Breast epithelium (tissue), 4 donors: ENCODE results near the gene ADARB1. TPM values are rescaled to one million over a fixed set of nuclear protein-coding genes. Genes with fewer than 3 reads are reported as not detected.

Experiments
- DNase-seq, 2 donors: peaks; one replicate each; pipeline ENCODE4 v3.0.0-alpha.2; 2019; ENCODE audit warnings: low spot score in 2 of 2
- H3K27ac ChIP-seq, 2 donors: fragments of 200-600 bp; sonication (generic) in 1 of 2; one replicate each; pipeline ENCODE4 v1.5.1; 2016 to 2019; ENCODE audit warnings: mild to moderate bottlenecking in 1 of 2
- H3K27me3 ChIP-seq, 2 donors: fragments of 200-600 bp; sonication (generic) in 1 of 2; one replicate each; pipeline versions ENCODE4 v1.5.1 to v1.6.0; 2017 to 2019; ENCODE audit warnings: control low read depth in 1 of 2, mild to moderate bottlenecking in 1 of 2
- H3K36me3 ChIP-seq: fragments of 200-600 bp; one replicate; pipeline ENCODE4 v1.5.1; 2019
- H3K4me1 ChIP-seq, 2 donors: fragments of 200-600 bp; sonication (generic); one replicate each; pipeline ENCODE4 v1.5.1; 2016 to 2019; ENCODE audit warnings: control low read depth in 1 of 2
- H3K4me3 ChIP-seq, 3 donors: fragments of 200-600 bp; sonication (generic); 1 replicate in 2 of 3; 2 replicates in 1 of 3; pipeline ENCODE4 v1.5.1; 2016 to 2019; ENCODE audit warnings: mild to moderate bottlenecking in 3 of 3, moderate library complexity in 2 of 3
- H3K9me3 ChIP-seq, 2 donors: fragments of 200-600 bp; sonication (generic) in 1 of 2; one replicate each; pipeline ENCODE4 v1.5.1; 2016 to 2019; ENCODE audit warnings: control low read depth in 1 of 2
- CTCF ChIP-seq, 3 donors: fragments of 450-650 bp; IDR thresholded peaks; one replicate each; pipeline ENCODE4 v1.5.1; 2016 to 2017; ENCODE audit warnings: antibody characterized with exemption in 3 of 3, mild to moderate bottlenecking in 3 of 3, moderate library complexity in 3 of 3
- POLR2A ChIP-seq: fragments of 450-650 bp; IDR thresholded peaks from one replicate; pipeline ENCODE4 v1.6.1; 2016; ENCODE audit warnings: antibody characterized with exemption, mild to moderate bottlenecking, moderate library complexity
- POLR2AphosphoS5 ChIP-seq, 3 donors: sonication (generic); formaldehyde crosslinking; IDR thresholded peaks; one replicate each; pipeline ENCODE4 v1.6.1; 2017; ENCODE audit warnings: antibody characterized with exemption in 3 of 3
- intact Hi-C: fragments of 100-400 bp; cut with DNase I; formaldehyde crosslinking; loops from one replicate; pipeline ENCODE4 v1.15.1; 2023; ENCODE audit warnings: low total_unique reads
- total RNA-seq, 3 donors: library from RNA; depleted of rRNA; stranded (reverse); fragments of >200 nt; gene quantifications; one replicate each; pipeline ENCODE4 v1.1.0, GENCODE V29; 2016

ADARB1 gene
- total RNA-seq, 3 donors from 2014 or later, result 19.9 to 21.3 (median 20.0) TPM

- no peak overlapping the region for H3K27ac ChIP-seq
- H3K9me3 ChIP-seq, result no peaks in the 10 kb centered on the region
- DNase-seq, result peak; percentile 11 to 43
- no peaks in the 10 kb centered on the region for H3K4me1 ChIP-seq
- H3K4me3 ChIP-seq, result no peak overlapping the region
- intact Hi-C loops, result loop anchor here (2.0 kb wide), 1 partner anchor 45 kb away; no protein-coding TSS in a partner anchor
- TF ChIP-seq POLR2AphosphoS5 (IDR thresholded peaks at IDR 0.05) (no peak), CTCF (IDR thresholded peaks at IDR 0.05) (no peak), POLR2A (no peak)
- peaks cover 12% of the 10 kb centered on the region for H3K36me3 ChIP-seq
- H3K27me3 ChIP-seq, result no peaks in the 10 kb centered on the region
These were observed 191.5 kb downstream of the ADARB1 start for GRCh38 chr21:45265721-45266517.

DNA sequence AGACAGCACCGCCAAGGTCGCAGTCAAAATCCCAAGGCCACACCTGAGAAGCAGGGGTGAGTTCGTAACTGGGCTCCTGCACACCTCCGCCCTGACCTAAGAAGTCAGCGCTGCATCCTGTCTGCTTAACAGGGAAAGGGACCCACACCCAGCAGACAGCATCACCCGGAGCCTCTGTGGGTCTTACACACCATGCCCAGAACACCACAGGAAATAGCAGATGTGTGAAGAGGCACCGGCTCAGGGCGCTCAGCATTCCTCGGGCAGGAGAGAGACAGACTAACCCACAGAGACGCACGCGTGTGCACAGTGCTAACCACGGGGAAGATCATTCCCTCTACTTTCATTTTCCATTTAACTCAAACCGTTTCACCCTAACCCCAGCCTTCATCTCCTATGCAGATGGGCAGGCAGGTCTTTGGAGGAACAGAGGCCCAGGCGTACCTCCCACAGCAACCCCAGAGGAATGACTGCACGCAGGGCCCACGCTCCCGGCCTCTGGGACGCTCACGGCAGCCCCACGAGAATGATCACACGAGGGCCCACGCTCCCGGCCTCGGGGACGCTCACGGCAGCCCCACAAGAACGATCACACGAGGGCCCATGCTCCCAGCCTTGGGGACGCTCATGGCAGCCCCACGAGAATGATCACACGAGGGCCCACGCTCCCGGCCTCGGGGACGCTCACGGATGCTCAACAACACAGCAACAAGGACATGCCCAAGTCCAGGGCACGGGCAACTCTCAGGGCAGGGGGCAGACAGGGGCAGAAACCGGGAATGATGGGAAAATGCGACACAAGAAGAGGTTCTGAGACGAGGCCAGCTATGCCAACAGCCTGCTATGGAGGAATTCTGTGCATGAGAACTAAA is 192.4 kb downstream of the ADARB1 start:
- intact Hi-C loops, result loop anchor here (2.0 kb wide), 1 partner anchor 44 kb away; no protein-coding TSS in a partner anchor
- Histone ChIP-seq H3K36me3 (peaks cover 12% of the 10 kb centered on the region), H3K4me3 (no peak overlapping the region), H3K27ac (no peak overlapping the region), H3K4me1 (no peaks in the 10 kb centered on the region), H3K9me3 (peaks cover 0 to 7% of the 10 kb centered on the region in 2 donors), H3K27me3 (no peaks in the 10 kb centered on the region)
- peak; percentile 16 to 46 for DNase-seq
- TF ChIP-seq POLR2A, result no peak
- no peak for TF ChIP-seq POLR2AphosphoS5 (IDR thresholded peaks at IDR 0.05)
- TF ChIP-seq CTCF (IDR thresholded peaks at IDR 0.05), result no peak

DNA sequence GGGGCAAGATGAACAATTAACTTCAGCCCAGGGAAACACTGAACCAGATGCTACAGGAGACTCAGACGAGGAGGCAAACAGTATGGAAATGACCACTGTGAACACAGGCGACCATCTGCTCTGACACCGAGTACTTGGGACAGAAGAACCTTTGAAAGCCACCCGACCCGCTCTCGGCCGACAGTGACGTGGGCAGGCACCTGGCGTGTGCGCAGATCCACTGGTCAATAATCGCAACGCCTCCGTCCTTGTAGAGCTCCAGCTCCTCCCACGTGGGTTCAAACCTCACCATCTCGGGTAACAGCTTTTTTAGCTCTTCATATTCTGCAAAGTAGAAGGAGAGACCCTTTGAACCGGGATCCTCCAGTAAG is 193.0 kb downstream of the ADARB1 start:
- peaks cover 12% of the 10 kb centered on the region for H3K36me3 ChIP-seq

GRCh38 chr21:45269861-45270260 is 195.5 kb downstream of the ADARB1 start:
- peaks cover 9% of the 10 kb centered on the region for H3K36me3 ChIP-seq
- H3K4me3 ChIP-seq, result no peak overlapping the region
- H3K9me3 ChIP-seq, result peaks cover 4 to 10% of the 10 kb centered on the region in 2 donors
- no peaks in the 10 kb centered on the region for H3K27me3 ChIP-seq
- intact Hi-C loops, result no loop called here
- peak in 1 of 2 donors; percentile 42 for DNase-seq
- TF ChIP-seq CTCF (IDR thresholded peaks at IDR 0.05) (no peak), POLR2AphosphoS5 (IDR thresholded peaks at IDR 0.05) (no peak), POLR2A (no peak)
- H3K27ac ChIP-seq, result no peak overlapping the region
- H3K4me1 ChIP-seq, result no peaks in the 10 kb centered on the region

More for the DNA sequence above, 193.0 kb downstream of the ADARB1 start:
- peak in 1 of 2 donors; percentile 31 for DNase-seq
- intact Hi-C loops, result loop anchor here (2.0 kb wide), 1 partner anchor 43 kb away; no protein-coding TSS in a partner anchor
- H3K4me3 ChIP-seq, result no peak overlapping the region
- no peaks in the 10 kb centered on the region for H3K4me1 ChIP-seq
- H3K27ac ChIP-seq, result no peak overlapping the region
- H3K27me3 ChIP-seq, result no peaks in the 10 kb centered on the region
- TF ChIP-seq POLR2AphosphoS5 (IDR thresholded peaks at IDR 0.05) (no peak), CTCF (IDR thresholded peaks at IDR 0.05) (no peak), POLR2A (no peak)
- H3K9me3 ChIP-seq, result peaks cover 0 to 10% of the 10 kb centered on the region in 2 donors
